Activated naive CD4-positive, alpha-beta T cell treated with anti-CD3 and anti-CD28 coated beads, Interleukin-2, amount 50 U/mL, for 16 hours (primary cell): Measurements from ENCODE around the gene SLC2A10.
"Not testable (repeated sequence)": the region's sequence is repeated elsewhere in the genome, so short reads cannot be mapped to it uniquely, and the experiment has no call there.

ENCODE experiments used
- DNase-seq: peaks from one replicate; pipeline ENCODE4 v3.0.0-alpha.2; 2020

The SLC2A10 gene

DNA sequence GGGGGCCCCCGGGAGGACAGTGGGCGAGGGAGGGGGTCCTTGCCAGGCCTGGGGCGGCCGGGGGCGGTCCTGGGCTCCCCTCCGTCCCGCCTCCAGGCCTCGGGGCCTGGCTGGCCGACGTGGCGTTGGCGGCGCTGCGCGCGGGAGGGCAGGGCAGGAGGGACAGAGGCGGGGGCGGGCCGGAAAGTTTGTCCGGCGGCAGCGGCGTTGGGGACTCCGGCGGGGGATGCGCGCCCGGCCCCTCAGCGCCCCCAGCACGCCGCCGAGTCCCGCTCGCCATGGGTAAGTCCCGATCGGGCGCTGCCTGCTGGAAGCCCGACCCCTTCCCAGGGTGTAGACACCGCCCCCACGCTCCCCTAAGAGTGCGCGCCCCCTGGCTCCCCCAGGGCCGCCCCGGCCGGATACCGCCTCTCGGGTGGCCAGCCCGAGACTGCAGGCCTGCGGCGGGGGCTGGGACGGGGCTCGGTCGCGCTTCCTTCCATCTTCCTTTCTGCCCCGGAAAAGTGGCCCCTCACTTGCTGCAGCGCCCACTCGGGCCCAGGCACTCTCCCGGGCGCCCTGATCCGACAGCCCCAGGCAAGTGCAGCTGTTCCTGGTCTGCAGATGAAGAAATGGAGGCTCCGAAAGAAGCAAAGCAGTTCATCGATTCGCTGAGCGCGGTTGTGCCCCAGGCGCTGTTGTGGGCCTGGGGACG is at the start of gene SLC2A10:
SLC2A10 (plus strand) TSS at position 191 of the 694 bp plus-strand sequence; CDS start at position 279, 88 bp downstream.
- no peak for DNase-seq

- DNase-seq, result no peak
These were observed 49.0 kb upstream of the SLC2A10 start for GRCh38 chr20:46660487-46660886.

DNA sequence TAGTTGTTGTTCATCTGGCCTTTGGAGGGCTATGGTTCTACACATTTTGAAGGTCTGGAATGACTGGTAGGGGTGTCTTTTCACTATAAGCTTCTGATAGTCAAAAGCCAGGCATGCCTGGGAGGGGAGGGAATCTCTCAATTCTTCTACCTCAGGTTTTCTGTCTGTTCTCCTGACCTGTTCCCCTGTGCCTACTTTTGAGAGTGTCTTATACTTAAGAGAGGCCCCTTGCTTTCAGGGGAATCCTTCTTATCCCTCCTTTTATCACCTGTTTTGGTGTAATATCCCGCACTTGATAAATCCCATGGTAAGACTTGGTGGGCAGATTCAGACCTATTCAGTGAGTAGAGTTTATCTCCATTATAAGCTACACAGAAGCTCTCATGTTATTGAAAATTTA is 47.8 kb upstream of the SLC2A10 start:
- no peak for DNase-seq

GRCh38 chr20:46663531-46663930 is 45.9 kb upstream of the SLC2A10 start:
- no peak for DNase-seq

GRCh38 chr20:46665602-46666001 is 43.8 kb upstream of the SLC2A10 start:
- no peak for DNase-seq

DNA sequence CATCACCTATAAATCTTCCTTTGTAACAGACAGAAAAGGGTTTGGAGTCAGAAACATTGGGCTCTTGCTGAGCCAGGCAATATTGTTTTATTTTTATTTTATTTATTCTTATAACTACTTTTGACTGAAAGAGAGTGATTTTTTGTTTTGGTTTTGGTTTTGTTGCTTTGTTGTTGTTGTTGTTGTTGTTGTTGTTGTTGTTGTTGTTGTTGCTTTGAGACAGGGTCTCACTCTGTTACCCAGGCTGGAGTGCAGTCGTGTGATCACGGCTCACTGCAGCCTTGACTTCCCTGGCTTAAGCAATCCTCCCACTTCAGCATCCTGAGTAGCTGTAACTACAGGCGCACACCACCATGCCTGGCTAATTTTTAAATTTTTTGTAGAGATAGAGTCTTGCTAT is 43.1 kb upstream of the SLC2A10 start:
- DNase-seq, result no peak

DNA sequence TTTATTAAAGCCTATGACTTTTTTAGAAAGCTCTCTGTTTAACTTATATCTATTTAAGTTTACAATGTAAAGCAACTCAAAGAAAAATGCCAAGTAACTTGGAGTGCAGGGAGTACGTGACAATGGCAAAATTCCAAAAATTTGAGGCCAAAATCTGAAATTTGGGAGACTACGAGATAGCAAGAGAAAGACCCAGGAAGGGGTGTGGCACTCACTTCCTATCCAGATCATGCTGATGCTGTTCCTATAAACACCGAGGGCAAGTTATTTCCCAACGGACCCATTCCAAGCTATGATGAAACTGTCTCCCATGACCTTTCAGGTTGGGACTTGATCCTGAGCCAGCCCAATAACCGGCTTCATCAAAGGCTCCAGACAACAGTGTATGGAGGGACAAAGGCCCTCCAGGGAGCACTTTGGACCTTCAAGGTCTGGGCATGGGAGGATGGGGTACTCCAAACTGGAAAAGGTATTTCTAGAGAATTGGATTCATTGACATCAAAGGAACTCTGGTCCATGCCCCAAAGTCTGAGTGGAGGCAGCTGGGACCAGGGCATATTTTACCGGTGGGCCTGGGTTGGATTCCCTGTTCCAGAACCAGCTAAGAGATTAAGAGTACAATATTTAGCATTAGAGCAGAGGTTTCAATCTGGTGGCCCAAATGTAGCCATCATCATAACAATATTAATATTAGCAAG is 42.5 kb upstream of the SLC2A10 start:
- DNase-seq, result no peak

DNA sequence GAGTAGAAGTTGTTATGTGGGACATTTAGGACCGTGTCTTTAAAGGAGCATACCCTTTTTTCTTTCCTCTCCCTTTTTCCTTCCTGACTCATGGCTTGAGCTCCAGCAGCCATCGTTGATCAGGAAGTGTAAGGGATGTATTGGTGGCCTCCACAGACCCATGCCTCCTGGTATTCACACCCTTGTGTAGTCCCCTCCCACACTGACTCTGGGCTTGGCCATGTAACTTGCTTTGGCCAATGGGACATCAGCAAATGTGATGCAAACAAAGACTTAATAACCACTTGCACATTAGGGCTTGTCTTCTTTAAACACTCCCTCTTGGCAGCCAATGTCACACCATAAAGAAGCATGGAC is 39.2 kb upstream of the SLC2A10 start:
- DNase-seq, result no peak

DNA sequence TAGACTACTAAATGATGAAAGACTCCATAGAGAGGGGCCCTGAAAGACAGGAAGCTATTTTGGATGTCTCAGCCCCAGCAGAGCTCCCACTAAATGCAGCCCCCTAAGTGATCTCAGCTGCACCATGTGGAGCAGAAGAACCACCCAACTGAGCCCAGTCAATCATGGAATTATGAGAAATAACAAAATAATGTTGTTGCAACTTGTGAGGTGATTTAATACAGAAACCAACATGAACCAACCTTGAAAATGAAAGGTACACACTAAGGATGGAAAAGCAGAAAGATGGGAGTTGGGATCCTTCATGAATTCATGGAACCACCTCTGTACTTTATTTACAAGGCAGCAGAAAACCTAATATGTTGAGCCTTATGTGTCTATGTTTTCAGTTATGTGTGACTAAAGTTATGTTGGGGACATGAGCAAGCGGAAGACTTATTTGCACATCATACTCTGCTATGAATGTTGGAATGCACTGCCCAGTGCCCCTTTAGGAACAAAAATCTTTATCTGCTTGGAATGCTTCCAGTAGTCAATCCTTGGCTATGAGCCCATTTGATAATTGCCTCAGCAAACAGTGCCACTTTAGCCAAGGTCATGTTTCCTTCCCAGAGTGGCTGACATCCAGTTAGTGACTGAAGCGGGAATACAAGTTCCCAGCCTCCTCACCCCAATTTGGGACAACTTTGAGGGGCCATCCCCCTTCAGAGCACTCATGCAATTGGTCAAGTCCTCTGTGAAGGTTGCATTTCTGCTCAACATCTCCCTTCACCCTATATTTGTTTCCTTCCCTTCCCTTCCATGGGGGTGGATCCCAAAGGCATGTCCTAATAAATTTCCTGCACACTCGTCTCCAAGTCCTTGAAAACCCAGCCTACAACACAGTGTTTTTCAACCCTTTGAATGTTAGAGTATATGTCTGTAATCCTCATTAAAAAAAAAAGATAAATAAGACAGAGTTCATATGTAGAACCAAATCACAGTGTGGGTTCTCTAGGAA is 38.6 kb upstream of the SLC2A10 start:
- DNase-seq, result no peak

DNA sequence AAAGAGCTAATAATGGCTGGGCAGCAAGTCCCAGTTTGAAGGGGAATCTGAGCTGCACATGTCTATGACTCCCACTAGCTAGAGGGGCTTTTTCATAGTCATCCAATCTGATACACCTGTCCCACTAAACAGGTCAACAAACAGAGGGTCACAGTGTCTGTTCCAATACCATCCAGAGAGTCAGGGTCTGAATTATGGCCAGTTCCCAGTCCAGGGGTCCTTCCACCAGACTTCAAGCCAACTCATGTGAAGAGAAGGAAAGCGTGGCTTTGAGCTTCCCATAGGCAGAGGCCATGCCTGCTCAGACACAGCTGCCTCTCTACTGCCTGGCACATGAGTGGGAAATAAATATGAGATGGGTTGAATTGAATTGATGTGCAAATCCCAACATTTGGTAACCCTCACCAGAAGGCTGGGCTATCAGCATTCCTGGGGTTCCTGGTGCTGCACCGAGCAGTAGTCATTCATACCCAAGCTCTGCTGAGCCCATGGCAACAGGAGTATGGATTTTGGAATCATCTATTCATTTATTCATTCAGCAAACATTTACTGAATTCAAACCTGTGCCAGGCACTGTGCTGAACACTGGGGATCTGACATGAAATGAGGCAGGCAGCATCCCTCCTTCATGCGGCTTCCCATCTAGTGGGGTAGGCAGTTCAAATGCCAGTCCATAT is 37.4 kb upstream of the SLC2A10 start:
- no peak for DNase-seq

- DNase-seq, result no peak
These were observed 36.8 kb upstream of the SLC2A10 start for GRCh38 chr20:46672543-46673148.

DNA sequence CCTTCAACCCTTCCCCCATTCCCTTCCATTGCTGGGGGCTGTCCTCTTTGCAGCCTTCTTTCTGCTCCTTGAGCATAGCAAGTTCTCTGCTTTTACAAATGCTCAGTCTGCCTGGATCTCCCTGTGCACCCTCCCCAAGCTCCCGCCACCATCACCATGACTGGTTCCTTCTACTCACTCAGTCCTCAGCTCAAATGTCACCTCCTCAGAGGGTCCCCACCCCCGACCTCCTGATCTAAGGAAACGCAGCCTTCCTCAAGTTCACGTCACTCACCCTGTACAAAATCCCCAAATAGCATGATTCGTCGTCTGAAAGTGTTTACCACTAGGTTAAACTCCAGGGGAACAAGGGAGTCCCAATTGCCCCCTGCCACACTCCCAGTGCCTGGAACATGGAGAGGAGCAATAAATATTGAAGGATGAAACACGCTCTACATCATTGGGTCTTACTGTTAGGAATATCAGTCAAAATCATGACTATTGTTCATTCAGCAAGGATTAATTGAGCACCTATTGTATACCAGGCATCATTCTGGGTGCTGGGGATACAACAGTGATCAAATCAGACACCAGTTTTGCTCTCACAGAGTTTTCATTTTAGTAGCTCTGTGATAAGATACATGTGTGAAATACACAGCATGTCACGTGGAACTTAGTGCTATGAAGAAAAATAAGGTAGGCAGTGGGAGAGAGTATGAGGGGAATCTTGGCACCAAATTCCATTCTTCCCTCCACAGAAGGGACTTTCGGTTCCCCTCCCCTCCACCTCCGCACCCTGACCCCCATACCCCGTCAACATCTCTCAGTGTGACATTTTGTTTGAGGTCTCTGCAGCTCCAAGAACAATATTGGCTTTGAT is 35.8 kb upstream of the SLC2A10 start:
- no peak for DNase-seq

DNA sequence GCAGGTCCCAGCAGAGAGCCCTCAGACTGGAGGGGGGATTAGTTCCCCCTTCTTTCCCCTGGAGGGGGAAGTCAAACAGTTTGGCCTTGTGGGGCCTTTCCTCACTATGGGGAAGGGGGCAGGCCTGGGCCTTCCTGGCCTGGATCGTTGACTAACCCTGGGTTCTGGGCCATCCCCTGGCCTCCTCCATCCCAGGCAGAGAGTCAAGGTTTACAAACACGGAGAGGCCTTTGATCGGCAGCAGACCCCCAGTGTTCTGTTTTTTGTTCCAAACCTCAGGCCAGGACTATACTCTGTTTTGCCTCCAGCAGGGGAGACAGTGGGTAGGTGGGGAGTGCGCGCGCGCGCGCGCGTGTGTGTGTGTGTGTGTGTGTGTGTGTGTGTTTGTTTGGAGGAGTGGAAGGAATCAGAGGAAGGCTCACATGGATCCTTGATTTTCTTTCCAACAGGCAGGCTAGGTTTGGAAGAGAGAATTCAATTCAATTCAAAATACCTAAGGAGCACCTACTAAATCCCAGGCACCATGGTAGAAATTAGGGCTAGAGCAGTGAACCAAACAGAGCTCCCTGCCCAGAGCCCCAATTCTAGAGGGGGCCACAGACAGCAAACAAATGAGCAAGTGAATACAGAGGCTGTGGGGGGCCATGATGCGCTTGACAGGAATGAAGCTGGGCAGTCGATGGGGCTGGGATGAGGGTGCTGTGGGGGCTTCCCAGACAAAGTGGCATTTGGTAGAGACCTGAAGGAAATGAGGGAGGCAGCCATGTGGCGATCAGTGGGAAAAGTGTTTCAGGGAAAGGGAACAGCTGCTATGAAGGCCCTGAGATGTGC is 35.0 kb upstream of the SLC2A10 start:
- DNase-seq, result no peak

DNA sequence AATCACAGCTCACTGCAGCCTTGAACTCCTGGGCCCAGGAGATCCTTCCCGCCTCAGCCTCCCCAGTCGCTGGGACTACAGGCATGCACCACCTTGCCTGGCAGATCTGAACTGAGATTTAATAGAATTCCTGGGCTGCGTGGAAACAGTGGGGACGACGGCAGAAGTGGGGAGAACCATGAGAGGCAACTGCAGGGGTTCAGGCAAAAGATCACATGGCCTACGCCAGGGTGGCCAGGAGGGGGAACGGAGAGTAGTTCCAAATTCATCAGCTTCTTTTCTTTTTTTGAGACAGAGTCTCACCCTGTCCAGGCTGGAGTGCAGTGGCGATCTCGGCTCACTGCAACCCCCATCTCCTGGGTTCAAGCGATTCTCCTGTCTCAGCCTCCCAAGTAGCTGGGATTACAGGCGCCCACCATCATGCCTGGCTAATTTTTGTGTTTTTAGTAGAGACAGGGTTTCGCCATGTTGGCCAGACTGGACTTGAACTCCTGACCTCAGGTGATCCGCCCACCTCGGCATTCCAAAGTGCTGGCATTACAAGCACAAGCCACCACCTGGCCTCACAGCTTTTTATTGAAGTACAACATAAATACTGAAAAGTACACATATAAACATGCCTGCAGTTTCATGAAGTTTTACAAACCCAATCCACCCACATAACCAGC is 32.7 kb upstream of the SLC2A10 start:
- DNase-seq, result not testable (repeated sequence)

DNA sequence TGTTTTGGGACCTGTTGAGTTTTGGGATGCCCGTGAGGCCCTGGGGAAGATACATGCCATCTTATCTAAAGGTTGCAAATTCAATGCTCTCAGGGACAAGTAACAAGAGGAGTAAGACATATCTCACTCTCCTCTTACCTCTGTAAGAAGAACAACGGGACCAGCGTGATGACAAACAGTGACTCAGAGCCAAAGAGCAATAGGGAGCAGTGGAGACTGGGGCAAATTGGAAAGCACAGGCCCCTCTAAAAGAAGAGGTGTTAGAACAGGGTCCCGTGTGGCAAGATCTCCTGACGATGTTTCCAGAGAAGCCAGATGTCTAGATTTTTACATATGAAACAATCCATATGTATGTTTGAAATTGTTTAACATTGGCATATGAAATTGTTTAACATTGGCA is 31.8 kb upstream of the SLC2A10 start:
- DNase-seq, result no peak

DNA sequence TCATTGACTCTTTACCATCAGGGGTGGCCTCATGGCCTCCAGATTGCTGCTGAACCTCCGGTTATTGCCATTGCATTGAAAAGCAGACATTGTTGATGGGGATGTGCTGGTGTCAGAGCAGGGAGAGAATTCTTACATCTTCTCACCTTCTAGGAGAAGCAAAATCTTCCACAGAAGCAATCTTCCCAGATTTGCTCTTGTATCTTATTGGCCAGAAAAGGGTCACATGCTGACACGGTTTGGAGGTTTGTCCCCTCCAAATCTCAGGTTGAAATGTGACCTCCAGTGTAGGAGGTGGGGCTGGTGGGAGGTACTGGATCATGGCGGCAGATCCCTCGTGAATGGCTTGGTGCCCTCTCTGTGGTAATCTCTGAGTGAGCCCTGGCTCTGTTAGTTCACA is 30.9 kb upstream of the SLC2A10 start:
- DNase-seq, result no peak

- DNase-seq, result no peak
These were observed 28.8 kb upstream of the SLC2A10 start for GRCh38 chr20:46680684-46681031.

- DNase-seq, result peak; percentile 67
These were observed 28.2 kb upstream of the SLC2A10 start for GRCh38 chr20:46681032-46681854.
